GM08714 (cell line): ENCODE measurements around the gene ZNF419.
"Not testable (repeated sequence)": the region's sequence is repeated elsewhere in the genome, so short reads cannot be mapped to it uniquely, and the experiment has no call there.

ENCODE experiments used
- H3K4me3 ChIP-seq: fragments of 200-500 bp; sonication (Bioruptor generic); 2 replicates; pipeline ENCODE4 v1.5.1; 2014; ENCODE audit warnings: mild to moderate bottlenecking, low read length, inconsistent platforms
- ZNF274 ChIP-seq: IDR thresholded peaks from 2 replicates; pipeline ENCODE4 v1.6.1; 2012; ENCODE audit warnings: mild to moderate bottlenecking, low read depth, low read length

The ZNF419 gene

DNA sequence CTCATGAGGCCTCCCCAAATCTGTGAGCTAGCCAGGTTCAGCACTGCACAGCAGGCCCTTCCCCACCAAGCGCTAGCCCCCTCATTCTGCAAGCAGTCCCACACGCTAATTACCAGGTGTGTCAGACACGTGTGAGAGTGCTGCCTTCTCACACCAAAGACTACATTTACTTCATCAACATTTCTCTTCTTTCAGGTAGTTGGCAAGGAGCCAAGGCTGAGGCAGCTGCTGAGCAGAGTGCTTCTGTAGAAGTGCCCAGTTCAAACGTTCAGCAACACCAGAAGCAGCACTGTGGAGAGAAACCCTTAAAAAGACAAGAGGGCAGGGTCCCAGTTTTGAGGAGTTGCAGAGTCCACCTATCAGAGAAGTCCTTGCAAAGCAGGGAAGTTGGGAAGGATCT is 18.6 kb downstream of the ZNF419 start:
- no peak for TF ChIP-seq ZNF274
- H3K4me3 ChIP-seq = no peak overlapping the region

GRCh38 chr19:57511484-57511883 is 23.9 kb downstream of the ZNF419 start:
- H3K4me3 ChIP-seq = no peak overlapping the region
- no peak for TF ChIP-seq ZNF274

DNA sequence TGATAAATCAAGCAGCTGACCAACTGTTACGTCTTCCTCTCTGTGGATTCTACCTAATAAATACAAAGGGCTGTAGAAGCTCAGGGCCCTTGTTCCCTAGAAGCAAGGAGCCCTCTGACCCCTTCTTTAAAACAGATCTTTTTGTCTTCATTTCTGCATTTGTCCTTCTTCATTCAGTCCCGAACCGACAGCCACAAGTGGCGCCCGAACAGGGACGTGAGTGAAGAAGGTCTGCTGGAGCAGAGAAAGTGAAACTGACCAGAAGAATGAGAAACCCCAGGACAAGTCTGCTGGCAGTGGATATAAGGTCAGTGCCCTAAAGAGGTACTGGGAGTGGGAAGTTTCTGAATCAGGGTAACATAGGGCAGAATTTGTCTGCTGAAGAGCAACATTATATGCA is 25.3 kb downstream of the ZNF419 start:
- H3K4me3 ChIP-seq = no peak overlapping the region
- TF ChIP-seq ZNF274 = no peak

DNA sequence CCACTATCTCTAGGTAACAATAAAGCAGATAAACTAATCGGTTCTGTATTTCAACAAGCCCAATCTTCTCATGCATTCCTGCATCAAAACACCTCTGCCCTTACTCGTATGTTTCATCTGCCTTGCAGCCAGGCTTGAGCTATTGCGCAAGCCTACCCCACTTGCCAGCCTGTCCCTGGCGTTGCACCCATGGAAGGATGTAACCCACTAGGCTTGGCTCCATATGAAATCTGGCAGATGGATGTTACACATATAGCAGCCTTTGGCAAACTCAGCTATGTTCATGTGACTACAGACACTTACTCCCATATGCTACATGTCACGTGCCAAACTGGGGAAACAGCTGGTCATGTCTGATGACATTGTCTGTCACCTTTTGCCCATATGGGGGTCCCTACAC is 27.7 kb downstream of the ZNF419 start:
- H3K4me3 ChIP-seq = no peak overlapping the region
- TF ChIP-seq ZNF274 = no peak

DNA sequence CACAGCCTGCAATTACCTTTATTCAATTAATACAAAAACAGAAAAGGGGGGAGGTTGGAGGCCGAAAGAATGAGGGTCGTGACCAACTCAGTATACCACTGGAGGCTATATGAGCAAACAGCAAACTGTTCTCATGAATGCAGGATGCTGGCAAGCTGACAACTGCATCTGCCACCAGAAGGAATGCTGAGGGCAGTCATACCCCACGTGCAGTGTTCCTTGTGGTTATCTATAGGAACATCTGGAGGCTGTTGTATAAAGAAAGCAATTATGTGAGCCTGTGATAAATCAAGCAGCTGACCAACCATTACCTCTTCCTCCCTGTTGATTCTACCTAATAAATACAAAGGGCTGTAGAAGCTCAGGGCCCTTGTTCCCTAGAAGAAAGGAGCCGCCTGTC is 30.5 kb downstream of the ZNF419 start:
- not testable (repeated sequence) for H3K4me3 ChIP-seq

- no peak for TF ChIP-seq ZNF274
- H3K4me3 ChIP-seq = peak within 1 kb of the TSS; percentile 89
Observed at GRCh38 chr19:57527136-57527881, 39.8 kb downstream of the ZNF419 start, which contains the start of gene ZNF549. Gene ZNF549 (plus strand): TSS chr19:57527356. CDS start chr19:57527574, 218 bp downstream.

DNA sequence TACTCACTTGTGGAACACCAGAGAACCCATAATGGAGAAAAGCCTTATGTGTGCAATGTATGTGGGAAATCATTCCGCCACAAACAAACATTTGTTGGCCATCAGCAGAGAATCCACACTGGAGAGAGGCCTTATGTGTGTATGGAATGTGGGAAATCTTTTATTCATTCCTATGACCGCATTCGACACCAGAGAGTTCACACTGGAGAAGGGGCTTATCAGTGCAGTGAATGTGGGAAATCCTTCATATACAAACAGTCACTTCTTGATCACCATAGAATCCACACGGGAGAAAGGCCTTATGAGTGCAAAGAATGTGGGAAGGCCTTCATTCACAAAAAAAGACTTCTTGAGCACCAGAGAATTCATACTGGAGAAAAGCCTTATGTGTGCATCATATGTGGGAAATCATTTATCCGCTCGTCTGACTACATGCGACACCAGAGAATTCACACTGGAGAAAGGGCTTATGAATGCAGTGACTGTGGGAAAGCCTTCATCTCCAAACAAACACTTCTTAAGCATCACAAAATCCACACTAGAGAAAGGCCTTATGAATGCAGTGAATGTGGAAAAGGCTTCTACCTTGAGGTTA is 50.5 kb downstream of the ZNF419 start:
- peak; percentile 79 for TF ChIP-seq ZNF274
- no peak overlapping the region for H3K4me3 ChIP-seq
